T-helper 2 cell treated with Interferon-gamma antibody and Interleukin-4, amounts not matched to agents 100 ng/mL and 5 ng/mL, for 36 hours (primary cell): ENCODE results near the gene NPAS3. TPM values are rescaled to one million over a fixed set of nuclear protein-coding genes. Genes with fewer than 3 reads are reported as not detected.

Source experiments
- intact Hi-C: fragments of 100-400 bp; cut with micrococcal nuclease; formaldehyde crosslinking; loops from one replicate; pipeline ENCODE4 v1.15.1; 2023
- total RNA-seq: library from RNA; stranded (reverse); gene quantifications from 2 replicates; pipeline ENCODE4 v1.2.3, GENCODE V29; 2022

Gene NPAS3
- total RNA-seq, 1 donor from 2014 or later = not detected

- intact Hi-C loops = no loop called here
These were observed 1.5 kb downstream of the NPAS3 start for GRCh38 chr14:32940066-32940651.

GRCh38 chr14:32940711-32941667 is 2.3 kb downstream of the NPAS3 start:
- intact Hi-C loops = no loop called here

GRCh38 chr14:32941668-32942065 is 3.0 kb downstream of the NPAS3 start:
- intact Hi-C loops = no loop called here

- intact Hi-C loops = no loop called here
These were observed 8.4 kb downstream of the NPAS3 start for GRCh38 chr14:32947081-32947480.

GRCh38 chr14:32947792-32948191 is 9.1 kb downstream of the NPAS3 start:
- intact Hi-C loops = no loop called here

GRCh38 chr14:32950584-32950983 is 11.9 kb downstream of the NPAS3 start:
- intact Hi-C loops = no loop called here

- intact Hi-C loops = no loop called here
These were observed 28.7 kb downstream of the NPAS3 start for GRCh38 chr14:32967421-32967820.

- intact Hi-C loops = no loop called here
These were observed 30.4 kb downstream of the NPAS3 start for GRCh38 chr14:32968972-32969544.

GRCh38 chr14:32977913-32978312 is 39.2 kb downstream of the NPAS3 start:
- intact Hi-C loops = no loop called here

GRCh38 chr14:32978691-32979255 is 40.1 kb downstream of the NPAS3 start:
- intact Hi-C loops = no loop called here

- intact Hi-C loops = no loop called here
These were observed 41.7 kb downstream of the NPAS3 start for GRCh38 chr14:32980178-32980901.

- intact Hi-C loops = no loop called here
These were observed 42.3 kb downstream of the NPAS3 start for GRCh38 chr14:32980902-32981501.

GRCh38 chr14:32984241-32984930 is 45.7 kb downstream of the NPAS3 start:
- intact Hi-C loops = no loop called here

GRCh38 chr14:32985866-32986265 is 47.2 kb downstream of the NPAS3 start:
- intact Hi-C loops = no loop called here

- intact Hi-C loops = no loop called here
These were observed 48.3 kb downstream of the NPAS3 start for GRCh38 chr14:32986791-32987540.

- intact Hi-C loops = no loop called here
These were observed 53.0 kb downstream of the NPAS3 start for GRCh38 chr14:32991691-32992090.

- intact Hi-C loops = no loop called here
These were observed 55.2 kb downstream of the NPAS3 start for GRCh38 chr14:32993921-32994320.

GRCh38 chr14:32996343-32996742 is 57.7 kb downstream of the NPAS3 start:
- intact Hi-C loops = no loop called here

- intact Hi-C loops = no loop called here
These were observed 59.8 kb downstream of the NPAS3 start for GRCh38 chr14:32998433-32998832.

- intact Hi-C loops = no loop called here
These were observed 71.0 kb downstream of the NPAS3 start for GRCh38 chr14:33009673-33010072.
